ENCODE results near the gene TF. TPM values are rescaled to one million over a fixed set of nuclear protein-coding genes. Genes with fewer than 3 reads are reported as not detected.

TF gene
- total RNA-seq, 1 donor from 2014 or later = 3.9 TPM

DNA sequence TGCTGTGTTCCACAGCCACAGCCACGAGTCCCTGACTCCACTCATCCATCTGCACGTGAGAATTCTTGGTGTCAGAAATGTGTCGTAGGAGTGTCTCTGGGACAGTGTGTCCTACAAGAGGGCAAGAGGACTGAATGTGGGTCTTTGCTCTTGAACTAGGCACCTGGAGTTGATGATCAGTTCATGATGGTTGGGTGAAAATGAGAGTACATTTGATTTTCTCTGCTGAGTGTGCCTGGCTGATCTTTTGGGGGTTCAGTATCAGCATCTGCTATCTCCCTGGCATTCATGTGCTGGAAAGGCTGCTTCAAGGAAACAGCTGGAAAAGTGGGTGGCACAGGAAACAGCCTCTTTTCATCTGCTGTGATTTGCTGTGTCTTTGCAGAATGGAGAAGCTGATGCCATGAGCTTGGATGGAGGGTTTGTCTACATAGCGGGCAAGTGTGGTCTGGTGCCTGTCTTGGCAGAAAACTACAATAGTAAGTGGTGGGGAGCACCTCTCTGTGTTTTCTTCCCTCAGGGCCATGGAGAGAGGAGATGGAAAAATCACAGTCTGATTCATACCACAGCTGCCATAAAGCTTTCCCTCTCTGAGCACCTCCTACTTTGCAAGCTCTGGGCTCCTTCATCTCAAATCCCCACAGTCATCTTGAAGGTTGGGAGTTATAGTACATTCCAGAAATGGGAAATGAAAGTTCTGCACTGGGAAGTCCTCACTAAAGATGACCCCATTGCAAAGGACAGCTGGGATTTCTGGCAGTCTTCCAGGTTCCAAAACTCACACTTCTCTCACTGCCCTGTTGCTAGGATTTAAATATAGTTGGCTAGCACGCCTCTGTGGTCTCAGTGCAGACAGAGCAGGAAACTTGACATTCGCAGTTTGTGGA is 17.8 kb downstream of the TF start:
- Mint-ChIP-seq H3K4me3 (ENCODE audit: unreplicated experiment) (no peak overlapping the region), H3K27me3 (ENCODE audit: unreplicated experiment) (peaks cover 1% of the 10 kb centered on the region), H3K27ac (ENCODE audit: unreplicated experiment) (no peak overlapping the region), H3K4me1 (ENCODE audit: unreplicated experiment) (peaks cover 22% of the 10 kb centered on the region), H3K36me3 (ENCODE audit: low read depth, unreplicated experiment) (no peaks in the 10 kb centered on the region), H3K9me3 (ENCODE audit: unreplicated experiment) (no peaks in the 10 kb centered on the region)
- TF ChIP-seq, protein P1, sequence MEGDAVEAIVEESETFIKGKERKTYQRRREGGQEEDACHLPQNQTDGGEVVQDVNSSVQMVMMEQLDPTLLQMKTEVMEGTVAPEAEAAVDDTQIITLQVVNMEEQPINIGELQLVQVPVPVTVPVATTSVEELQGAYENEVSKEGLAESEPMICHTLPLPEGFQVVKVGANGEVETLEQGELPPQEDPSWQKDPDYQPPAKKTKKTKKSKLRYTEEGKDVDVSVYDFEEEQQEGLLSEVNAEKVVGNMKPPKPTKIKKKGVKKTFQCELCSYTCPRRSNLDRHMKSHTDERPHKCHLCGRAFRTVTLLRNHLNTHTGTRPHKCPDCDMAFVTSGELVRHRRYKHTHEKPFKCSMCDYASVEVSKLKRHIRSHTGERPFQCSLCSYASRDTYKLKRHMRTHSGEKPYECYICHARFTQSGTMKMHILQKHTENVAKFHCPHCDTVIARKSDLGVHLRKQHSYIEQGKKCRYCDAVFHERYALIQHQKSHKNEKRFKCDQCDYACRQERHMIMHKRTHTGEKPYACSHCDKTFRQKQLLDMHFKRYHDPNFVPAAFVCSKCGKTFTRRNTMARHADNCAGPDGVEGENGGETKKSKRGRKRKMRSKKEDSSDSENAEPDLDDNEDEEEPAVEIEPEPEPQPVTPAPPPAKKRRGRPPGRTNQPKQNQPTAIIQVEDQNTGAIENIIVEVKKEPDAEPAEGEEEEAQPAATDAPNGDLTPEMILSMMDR (IDR thresholded peaks at IDR 0.05; ENCODE audit: unreplicated experiment) = no peak
- no peak for DNase-seq (ENCODE audit: low spot score)

- TF ChIP-seq, protein P1 (IDR thresholded peaks at IDR 0.05; ENCODE audit: unreplicated experiment) = no peak
- Mint-ChIP-seq H3K4me1 (ENCODE audit: unreplicated experiment) (peaks cover 22% of the 10 kb centered on the region), H3K36me3 (ENCODE audit: low read depth, unreplicated experiment) (no peaks in the 10 kb centered on the region), H3K27me3 (ENCODE audit: unreplicated experiment) (peaks cover 1% of the 10 kb centered on the region), H3K9me3 (ENCODE audit: unreplicated experiment) (no peaks in the 10 kb centered on the region), H3K4me3 (ENCODE audit: unreplicated experiment) (no peak overlapping the region), H3K27ac (ENCODE audit: unreplicated experiment) (no peak overlapping the region)
- DNase-seq (ENCODE audit: low spot score) = no peak
Measured at GRCh38 chr3:133765256-133765655, 19.1 kb downstream of the TF start.

DNA sequence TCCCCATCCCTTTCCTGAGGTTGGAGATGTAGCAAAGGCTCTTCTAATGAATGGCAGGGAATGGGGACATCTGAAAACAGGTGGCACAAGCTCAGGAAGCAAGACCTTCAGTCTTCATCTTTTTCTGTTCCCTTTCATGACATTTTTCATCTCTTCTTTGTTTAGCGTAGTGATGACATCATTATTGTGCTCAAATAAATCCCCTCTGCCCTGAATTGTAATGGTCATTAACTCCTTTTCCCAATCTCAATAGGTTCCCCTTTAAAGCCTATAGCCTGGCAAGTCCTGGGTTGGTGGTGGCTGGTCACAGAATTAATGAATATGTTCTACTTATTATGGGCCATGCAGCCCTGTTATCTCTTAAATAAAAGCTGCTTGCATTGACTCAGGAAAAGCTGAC is 21.4 kb downstream of the TF start:
- no peak for DNase-seq (ENCODE audit: low spot score)
- Mint-ChIP-seq H3K27me3 (ENCODE audit: unreplicated experiment) (peaks cover 3% of the 10 kb centered on the region), H3K4me3 (ENCODE audit: unreplicated experiment) (no peak overlapping the region), H3K9me3 (ENCODE audit: unreplicated experiment) (no peaks in the 10 kb centered on the region), H3K36me3 (ENCODE audit: low read depth, unreplicated experiment) (no peaks in the 10 kb centered on the region), H3K4me1 (ENCODE audit: unreplicated experiment) (peaks cover 22% of the 10 kb centered on the region), H3K27ac (ENCODE audit: unreplicated experiment) (no peak overlapping the region)
- TF ChIP-seq, protein P1 (IDR thresholded peaks at IDR 0.05; ENCODE audit: unreplicated experiment) = no peak

DNA sequence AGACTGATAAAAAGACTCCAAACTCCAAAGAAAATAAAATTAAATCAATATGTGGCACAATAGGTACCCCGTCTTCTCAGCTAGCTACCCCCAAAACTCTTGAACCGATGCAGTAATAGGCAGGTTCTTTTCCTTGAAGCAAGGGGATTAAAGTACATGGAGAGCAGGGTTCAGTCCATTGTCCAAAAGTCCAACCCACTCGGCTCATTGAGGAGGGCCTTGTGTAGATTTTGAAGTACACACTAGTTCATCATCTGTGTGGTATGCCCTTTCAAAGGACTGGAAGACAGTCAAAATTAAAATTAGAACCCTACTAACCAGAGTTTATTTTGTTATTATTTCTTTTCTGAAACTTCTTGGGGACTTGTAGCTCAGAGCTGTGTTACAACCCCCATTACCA is 23.3 kb downstream of the TF start:
- no peak overlapping the region for H3K4me3 Mint-ChIP-seq (ENCODE audit: unreplicated experiment)
- TF ChIP-seq, protein P1 (IDR thresholded peaks at IDR 0.05; ENCODE audit: unreplicated experiment) = no peak
- H3K27ac Mint-ChIP-seq (ENCODE audit: unreplicated experiment) = no peak overlapping the region
- no peak for DNase-seq (ENCODE audit: low spot score)
- H3K9me3 Mint-ChIP-seq (ENCODE audit: unreplicated experiment) = no peaks in the 10 kb centered on the region
- H3K27me3 Mint-ChIP-seq (ENCODE audit: unreplicated experiment) = peaks cover 1% of the 10 kb centered on the region
- H3K4me1 Mint-ChIP-seq (ENCODE audit: unreplicated experiment) = peaks cover 22% of the 10 kb centered on the region
- H3K36me3 Mint-ChIP-seq (ENCODE audit: low read depth, unreplicated experiment) = no peaks in the 10 kb centered on the region

GRCh38 chr3:133773732-133774131 is 27.5 kb downstream of the TF start:
- Mint-ChIP-seq H3K27me3 (ENCODE audit: unreplicated experiment) (peaks cover 1% of the 10 kb centered on the region), H3K27ac (ENCODE audit: unreplicated experiment) (no peak overlapping the region), H3K4me3 (ENCODE audit: unreplicated experiment) (no peak overlapping the region), H3K36me3 (ENCODE audit: low read depth, unreplicated experiment) (peaks cover 4% of the 10 kb centered on the region), H3K9me3 (ENCODE audit: unreplicated experiment) (no peaks in the 10 kb centered on the region), H3K4me1 (ENCODE audit: unreplicated experiment) (no peaks in the 10 kb centered on the region)
- TF ChIP-seq, protein P1 (IDR thresholded peaks at IDR 0.05; ENCODE audit: unreplicated experiment) = no peak
- no peak for DNase-seq (ENCODE audit: low spot score)

Data from endothelial cell (in vitro differentiated cells).